ENCODE results near the gene LRMDA.

Gene LRMDA

GRCh38 chr10:75555323-75555722 is 123.9 kb downstream of the LRMDA start:
- Histone ChIP-seq H3K36me3 (ENCODE audit: control insufficient read depth in 2 of 2, insufficient read depth in 1 of 2, low read length in 2 of 2) (no peaks in the 10 kb centered on the region), H3K4me3 (ENCODE audit: low read depth, low read length) (no peak overlapping the region), H3K27ac (ENCODE audit: extremely low read depth, low read depth, low read length) (no peak overlapping the region), H3K4me1 (ENCODE audit: control insufficient read depth, insufficient read depth, low read length) (no peaks in the 10 kb centered on the region), H3K9me3 (ENCODE audit: control insufficient read depth, insufficient read depth, low read depth, low read length) (no peaks in the 10 kb centered on the region)
- POLR2A ChIA-PET: no interaction called here
- CTCF ChIA-PET: interaction anchor here (1.2 to 1.6 kb wide), 2 partner anchors 39 to 96 kb away, joined by 3 read pairs; no protein-coding TSS in a partner anchor
- TF ChIP-seq ZNF148 (tag by site-specific recombination; IDR thresholded peaks at IDR 0.05; ENCODE audit: borderline replicate concordance): no peak
- TF ChIP-seq ZNF184 (tag by site-specific recombination; IDR thresholded peaks at IDR 0.05): no peak
- TF ChIP-seq ZNF560 (tag by site-specific recombination; IDR thresholded peaks at IDR 0.05; ENCODE audit: borderline replicate concordance): no peak
- no peak for TF ChIP-seq ZBTB26 (tag by site-specific recombination; optimal IDR thresholded peaks at IDR 0.05)
- TF ChIP-seq OVOL3 (tag by site-specific recombination; IDR thresholded peaks at IDR 0.05): no peak
- no peak for TF ChIP-seq ZNF404 (tag by site-specific recombination; IDR thresholded peaks at IDR 0.05)
- no peak for TF ChIP-seq ZNF362 (tag by site-specific recombination; IDR thresholded peaks at IDR 0.05)
- TF ChIP-seq ZNF155 (tag by site-specific recombination; IDR thresholded peaks at IDR 0.05): no peak
- TF ChIP-seq ATF2 (tag by site-specific recombination; IDR thresholded peaks at IDR 0.05; ENCODE audit: low read depth): no peak
- TF ChIP-seq HIC1 (tag by site-specific recombination; IDR thresholded peaks at IDR 0.05): no peak
- no peak for TF ChIP-seq ZNF785 (tag by site-specific recombination; IDR thresholded peaks at IDR 0.05)
- no peak for TF ChIP-seq ZNF311 (tag by site-specific recombination; IDR thresholded peaks at IDR 0.05; ENCODE audit: borderline replicate concordance)
- no peak for TF ChIP-seq ZNF626 (tag by site-specific recombination; IDR thresholded peaks at IDR 0.05)

GRCh38 chr10:75556320-75556719 is 124.9 kb downstream of the LRMDA start:
- no peaks in the 10 kb centered on the region for H3K4me1 ChIP-seq (ENCODE audit: control insufficient read depth, insufficient read depth, low read length)
- CTCF ChIA-PET: interaction anchor here (1.2 kb wide), 1 partner anchor 95 kb away, joined by 3 read pairs; no protein-coding TSS in a partner anchor
- H3K4me3 ChIP-seq (ENCODE audit: low read depth, low read length): no peak overlapping the region
- no peak overlapping the region for H3K27ac ChIP-seq (ENCODE audit: extremely low read depth, low read depth, low read length)
- POLR2A ChIA-PET: no interaction called here
- no peaks in the 10 kb centered on the region for H3K36me3 ChIP-seq (ENCODE audit: control insufficient read depth in 2 of 2, insufficient read depth in 1 of 2, low read length in 2 of 2)
- no peaks in the 10 kb centered on the region for H3K9me3 ChIP-seq (ENCODE audit: control insufficient read depth, insufficient read depth, low read depth, low read length)
- TF ChIP-seq ZNF280C (tag by site-specific recombination; IDR thresholded peaks at IDR 0.05) (no peak), ZNF776 (tag by site-specific recombination; IDR thresholded peaks at IDR 0.05; ENCODE audit: borderline replicate concordance) (no peak), ZNF843 (tag by site-specific recombination; IDR thresholded peaks at IDR 0.05) (no peak), ZNF280D (tag by site-specific recombination; IDR thresholded peaks at IDR 0.05) (no peak), KLF9 (tag by site-specific recombination; IDR thresholded peaks at IDR 0.05; ENCODE audit: low read depth) (no peak), ZNF18 (tag by site-specific recombination; IDR thresholded peaks at IDR 0.05) (no peak)
